Measurements from ENCODE around the gene EDC3. TPM values are rescaled to one million over a fixed set of nuclear protein-coding genes. Genes with fewer than 3 reads are reported as not detected.

EDC3 gene
- total RNA-seq, 1 donor from 2014 or later: 17.2 TPM

Other genes with a start within 250 kb of the EDC3 start
- gene UBL7, start 234.9 kb downstream of the EDC3 start, total RNA-seq: 52.3 TPM
- 2.0 TPM for gene ARID3B, start 154.8 kb downstream of the EDC3 start, total RNA-seq
- gene CLK3, start 80.2 kb downstream of the EDC3 start, total RNA-seq: 53.1 TPM
- 0.41 TPM for gene CYP1A1, start 29.5 kb upstream of the EDC3 start, total RNA-seq
- not detected for gene CYP1A2, start 52.8 kb upstream of the EDC3 start, total RNA-seq
- 34.0 TPM for gene CSK, start 86.1 kb upstream of the EDC3 start, total RNA-seq
- 8.1 TPM for gene LMAN1L, start 116.8 kb upstream of the EDC3 start, total RNA-seq
- 1.2 TPM for gene CPLX3, start 130.6 kb upstream of the EDC3 start, total RNA-seq
- gene ULK3, start 147.1 kb upstream of the EDC3 start, total RNA-seq: 34.1 TPM
- gene SCAMP2, start 177.3 kb upstream of the EDC3 start, total RNA-seq: 40.7 TPM
- 52.3 TPM for gene MPI, start 194.0 kb upstream of the EDC3 start, total RNA-seq
- gene FAM219B, start 210.8 kb upstream of the EDC3 start, total RNA-seq: 108 TPM
- 1,257 TPM for gene COX5A, start 242.0 kb upstream of the EDC3 start, total RNA-seq